HG03571 (cell line): Measurements from ENCODE around the gene ATMIN.

Experiments used
- ATAC-seq: cut with Tn5 transposase; IDR thresholded peaks from one replicate; pipeline ENCODE4 v1.9.1; 2021; ENCODE audit not compliant: unreplicated experiment

Gene ATMIN, protein sequence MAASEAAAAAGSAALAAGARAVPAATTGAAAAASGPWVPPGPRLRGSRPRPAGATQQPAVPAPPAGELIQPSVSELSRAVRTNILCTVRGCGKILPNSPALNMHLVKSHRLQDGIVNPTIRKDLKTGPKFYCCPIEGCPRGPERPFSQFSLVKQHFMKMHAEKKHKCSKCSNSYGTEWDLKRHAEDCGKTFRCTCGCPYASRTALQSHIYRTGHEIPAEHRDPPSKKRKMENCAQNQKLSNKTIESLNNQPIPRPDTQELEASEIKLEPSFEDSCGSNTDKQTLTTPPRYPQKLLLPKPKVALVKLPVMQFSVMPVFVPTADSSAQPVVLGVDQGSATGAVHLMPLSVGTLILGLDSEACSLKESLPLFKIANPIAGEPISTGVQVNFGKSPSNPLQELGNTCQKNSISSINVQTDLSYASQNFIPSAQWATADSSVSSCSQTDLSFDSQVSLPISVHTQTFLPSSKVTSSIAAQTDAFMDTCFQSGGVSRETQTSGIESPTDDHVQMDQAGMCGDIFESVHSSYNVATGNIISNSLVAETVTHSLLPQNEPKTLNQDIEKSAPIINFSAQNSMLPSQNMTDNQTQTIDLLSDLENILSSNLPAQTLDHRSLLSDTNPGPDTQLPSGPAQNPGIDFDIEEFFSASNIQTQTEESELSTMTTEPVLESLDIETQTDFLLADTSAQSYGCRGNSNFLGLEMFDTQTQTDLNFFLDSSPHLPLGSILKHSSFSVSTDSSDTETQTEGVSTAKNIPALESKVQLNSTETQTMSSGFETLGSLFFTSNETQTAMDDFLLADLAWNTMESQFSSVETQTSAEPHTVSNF

DNA sequence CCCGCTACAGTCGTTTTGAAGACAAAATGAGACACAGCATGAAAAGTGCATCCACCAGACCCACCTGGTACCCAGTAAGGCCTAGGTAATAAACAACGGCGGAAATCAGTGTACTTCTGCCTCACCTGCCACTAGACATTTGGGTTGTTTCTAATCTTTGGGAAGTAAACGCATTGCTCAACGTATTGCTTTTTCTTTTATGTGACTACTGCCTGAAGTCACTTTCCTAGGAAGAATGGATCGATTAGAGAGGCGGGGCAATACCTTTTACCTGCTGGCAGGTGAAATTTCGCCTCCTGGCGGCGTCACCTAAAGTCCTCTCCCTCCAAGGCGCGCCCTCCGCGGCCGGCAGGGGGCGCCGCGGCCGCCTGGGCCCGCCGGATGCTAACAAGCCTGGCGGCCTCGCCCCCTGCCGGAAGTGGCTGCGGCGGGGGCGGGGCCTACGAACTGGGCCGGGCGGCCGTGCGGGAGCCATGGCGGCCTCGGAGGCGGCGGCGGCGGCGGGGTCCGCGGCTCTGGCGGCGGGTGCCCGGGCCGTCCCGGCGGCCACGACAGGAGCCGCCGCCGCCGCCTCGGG is at the start of gene ATMIN:
Gene ATMIN, plus strand, starts transcription at position 445 of the 577 bp plus-strand sequence. Its CDS starts 29 bp downstream, at position 474.
- ATAC-seq: peak; percentile 90

DNA sequence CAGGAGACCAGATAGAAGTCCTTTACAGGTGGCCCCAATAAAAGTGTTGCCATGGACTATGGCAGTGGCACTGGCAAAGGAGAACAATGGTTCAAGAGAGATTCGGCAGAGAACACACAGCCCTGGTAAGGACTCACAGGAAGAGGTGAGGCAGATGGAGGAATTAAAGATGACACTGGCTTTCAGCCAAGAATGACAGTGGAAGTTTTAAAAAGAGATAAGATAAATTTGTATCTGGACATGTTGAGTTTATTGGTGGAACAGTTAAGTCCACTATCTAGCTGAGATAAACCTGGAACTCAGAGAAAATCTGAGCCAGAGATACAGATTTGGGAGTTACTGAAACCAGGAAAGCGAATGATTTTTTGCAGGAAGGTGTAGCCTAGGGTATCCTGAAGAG is 49.1 kb upstream of the ATMIN start:
- no peak for ATAC-seq

DNA sequence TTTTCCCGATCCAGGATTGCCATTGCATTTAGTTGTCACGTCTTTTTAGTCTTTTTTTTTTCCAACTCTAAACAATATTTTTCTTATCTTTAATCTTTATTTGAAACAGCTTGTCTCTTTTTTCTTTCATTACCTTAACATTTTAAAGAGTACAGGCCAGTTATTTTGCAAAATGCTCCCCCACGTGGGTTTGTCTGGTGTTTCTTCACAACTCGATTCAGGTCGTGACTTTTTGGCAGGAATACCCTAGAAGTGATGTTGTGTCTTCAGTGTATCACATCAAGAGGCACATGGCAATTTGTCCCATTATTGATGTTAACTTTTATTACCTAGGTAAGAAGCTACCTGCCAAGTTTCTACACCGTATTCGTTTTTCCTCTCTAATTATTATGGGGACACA is 46.9 kb upstream of the ATMIN start:
- ATAC-seq: no peak

DNA sequence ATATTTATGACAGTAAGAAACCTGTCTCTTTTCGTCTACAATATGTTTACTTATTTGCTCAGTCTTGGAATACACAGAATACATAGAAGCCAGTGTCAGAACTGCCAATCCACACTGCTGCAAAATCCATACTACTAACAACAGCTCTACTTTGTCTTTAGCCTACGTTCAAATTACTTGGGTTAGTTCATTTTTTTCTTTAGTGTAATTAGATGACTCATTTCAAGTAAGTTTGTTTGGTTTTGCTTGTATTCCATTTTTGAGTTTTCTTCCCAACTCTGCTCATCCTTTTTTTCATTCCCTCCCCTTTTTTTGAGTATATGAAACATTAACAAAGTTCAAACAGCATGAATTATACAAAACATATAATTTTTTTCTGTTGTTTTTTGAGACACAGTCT is 45.8 kb upstream of the ATMIN start:
- no peak for ATAC-seq

DNA sequence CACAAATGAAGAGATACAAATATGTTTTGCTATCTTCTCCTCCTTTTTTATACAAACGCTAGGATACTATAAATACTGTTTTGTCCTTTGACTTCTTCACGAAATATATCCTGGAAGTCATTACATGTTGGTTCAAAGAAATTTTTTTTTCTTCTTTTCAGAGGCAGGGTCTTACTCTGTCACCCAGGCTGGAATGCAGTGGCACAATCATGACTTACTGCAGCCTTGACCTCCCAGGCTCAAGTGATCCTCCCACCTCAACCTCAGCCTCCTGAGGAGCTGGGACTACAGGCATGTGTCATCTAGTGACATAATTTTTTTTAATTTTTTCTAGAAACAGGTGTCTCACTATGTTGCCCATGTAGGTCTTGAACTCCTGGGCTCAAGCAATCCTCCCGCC is 45.1 kb upstream of the ATMIN start:
- ATAC-seq: no peak

DNA sequence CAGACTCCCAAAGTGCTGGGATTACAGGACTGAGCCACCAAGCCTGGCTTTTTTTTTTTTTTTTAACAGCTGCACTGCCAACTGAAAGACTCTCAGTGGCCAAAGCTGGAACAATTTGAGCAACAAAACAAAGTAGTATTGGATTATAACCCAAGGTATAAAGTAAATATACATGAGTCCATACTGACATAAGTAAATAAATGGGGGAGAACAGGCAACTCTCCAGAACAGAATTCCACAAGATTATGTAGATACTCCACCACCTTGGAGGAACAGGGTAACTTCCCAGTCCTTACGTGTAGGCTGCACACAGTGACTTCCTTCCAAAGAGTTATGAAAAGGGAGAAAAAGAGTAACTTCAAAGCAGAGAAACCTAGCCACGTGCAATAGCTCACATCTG is 44.7 kb upstream of the ATMIN start:
- no peak for ATAC-seq

DNA sequence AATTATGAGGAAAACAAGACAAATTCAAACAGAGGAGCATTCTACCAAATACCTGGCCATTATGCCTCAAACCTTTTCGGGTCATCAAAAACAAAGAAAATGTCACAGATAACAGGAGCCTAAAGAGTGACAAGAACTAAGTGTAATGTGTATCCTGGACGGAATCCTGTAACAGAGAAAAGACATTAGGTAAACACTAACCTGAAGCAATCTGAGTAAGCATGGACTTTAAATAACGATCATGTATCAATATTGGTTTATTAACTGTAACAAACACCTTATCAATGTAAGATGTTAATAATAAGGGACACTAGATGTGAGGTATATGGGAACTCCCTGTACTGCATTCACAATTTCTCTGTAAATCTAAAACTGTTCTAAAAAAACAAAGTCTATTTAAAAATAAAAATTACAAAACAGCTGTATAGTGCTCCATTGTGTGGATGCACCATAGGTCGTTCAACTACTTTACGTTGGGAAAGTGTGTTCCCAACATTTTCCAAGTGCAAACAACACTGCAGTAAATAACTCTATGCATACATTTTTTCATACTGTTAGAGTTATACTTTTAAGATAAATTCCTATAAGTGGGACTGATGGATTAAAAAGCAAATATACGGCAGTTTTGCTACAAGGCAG is 43.7 kb upstream of the ATMIN start:
- ATAC-seq: no peak

DNA sequence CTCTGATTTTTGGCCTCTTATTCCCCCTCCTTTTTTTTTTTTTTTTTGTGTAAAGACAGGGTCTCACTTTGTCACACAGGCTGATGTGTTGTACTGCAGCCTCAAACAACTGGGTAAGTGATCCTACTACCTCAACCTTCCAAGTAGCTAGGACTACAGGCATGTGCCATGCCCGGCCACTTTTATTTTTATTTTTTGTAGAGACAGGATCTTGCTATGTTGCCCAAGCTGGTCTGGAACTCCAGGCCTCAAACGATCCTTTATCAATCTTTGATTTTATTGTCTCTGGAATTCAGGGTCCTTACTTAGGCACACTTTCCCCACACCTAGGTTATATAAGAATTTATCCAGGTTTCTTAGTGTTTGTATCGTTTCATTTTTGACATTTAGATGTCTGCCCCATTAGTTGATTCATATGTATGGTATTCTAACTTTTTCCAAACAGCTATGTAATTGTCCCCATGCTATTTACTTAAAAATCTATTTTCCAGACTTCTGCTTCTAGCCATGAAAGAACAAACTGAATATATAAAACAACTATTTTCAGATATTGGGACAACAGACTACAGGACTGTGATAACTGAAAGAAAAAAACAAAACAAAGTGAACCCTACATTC is 42.9 kb upstream of the ATMIN start:
- no peak for ATAC-seq

DNA sequence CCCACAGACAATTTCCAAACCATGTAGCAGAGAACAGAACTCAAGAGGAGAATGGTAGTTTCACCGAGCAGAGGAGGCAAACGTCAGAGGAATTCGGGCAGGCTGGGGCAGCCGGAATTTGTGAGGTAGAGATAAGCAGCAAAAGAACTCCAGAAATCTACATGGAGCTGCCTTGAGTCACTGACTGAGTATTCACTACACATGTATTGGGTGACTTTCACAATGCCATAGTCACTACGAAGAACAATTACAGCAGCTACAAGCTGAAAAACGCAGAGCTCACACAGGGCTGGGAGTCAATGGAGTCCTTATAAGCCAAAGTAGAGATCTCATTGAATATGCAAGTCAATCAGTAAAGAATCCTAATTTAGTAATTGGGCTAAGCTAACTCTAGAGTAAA is 42.3 kb upstream of the ATMIN start:
- no peak for ATAC-seq

DNA sequence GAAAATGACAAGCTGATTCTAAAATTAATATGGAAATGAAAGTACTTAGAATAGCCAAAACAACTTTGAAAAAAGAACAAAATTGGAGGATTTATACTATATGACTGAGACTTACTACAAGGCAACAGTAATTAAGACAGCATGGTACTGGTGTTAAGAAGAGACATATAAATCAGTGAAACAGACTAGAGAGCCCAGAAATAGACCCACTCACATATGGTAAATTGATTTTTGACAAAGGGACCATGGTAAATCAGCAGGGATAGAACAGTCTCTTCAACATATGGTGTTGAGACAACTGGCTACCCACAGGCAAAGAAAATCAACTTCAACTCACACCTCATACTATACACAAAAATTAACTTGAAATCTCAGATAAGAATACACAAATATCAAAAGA is 41.8 kb upstream of the ATMIN start:
- ATAC-seq: no peak

DNA sequence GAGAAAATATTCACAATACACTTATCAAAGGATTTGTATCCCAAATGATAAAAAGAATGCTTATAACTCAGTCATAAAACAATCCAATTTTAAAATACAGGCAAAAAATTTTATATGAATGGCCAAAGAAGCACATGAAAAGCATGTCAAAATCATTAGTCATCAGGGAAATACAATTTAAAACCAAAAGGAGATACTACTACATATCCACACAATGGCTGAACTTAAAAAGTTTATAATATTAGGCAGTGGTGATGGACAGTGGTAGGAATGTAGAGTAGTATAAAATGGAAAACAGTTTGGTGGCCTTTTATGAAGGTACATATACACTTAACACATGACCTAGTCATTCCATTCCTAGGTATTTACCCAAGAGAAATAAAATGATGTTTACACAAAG is 41.2 kb upstream of the ATMIN start:
- no peak for ATAC-seq

DNA sequence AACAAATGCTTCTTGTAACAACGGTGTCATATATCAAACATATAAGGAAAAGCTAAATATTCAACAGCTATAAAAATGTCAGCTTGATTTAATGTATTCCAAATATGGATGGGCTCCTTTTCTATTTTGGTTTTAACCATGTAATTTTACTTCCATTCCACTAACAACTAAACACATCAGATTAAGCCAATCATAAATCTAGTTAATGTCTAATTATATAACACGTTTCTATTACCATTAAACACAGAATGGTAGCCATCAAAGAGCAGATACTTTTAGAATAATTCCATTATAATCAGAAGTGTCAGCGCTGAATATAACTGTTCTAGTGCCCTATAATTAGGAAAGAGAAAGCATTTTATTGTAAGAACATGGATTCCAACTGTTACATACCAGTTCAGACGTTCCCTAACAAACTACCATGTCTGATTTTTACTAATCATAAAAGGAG is 38.9 kb upstream of the ATMIN start:
- peak; percentile 14 for ATAC-seq

DNA sequence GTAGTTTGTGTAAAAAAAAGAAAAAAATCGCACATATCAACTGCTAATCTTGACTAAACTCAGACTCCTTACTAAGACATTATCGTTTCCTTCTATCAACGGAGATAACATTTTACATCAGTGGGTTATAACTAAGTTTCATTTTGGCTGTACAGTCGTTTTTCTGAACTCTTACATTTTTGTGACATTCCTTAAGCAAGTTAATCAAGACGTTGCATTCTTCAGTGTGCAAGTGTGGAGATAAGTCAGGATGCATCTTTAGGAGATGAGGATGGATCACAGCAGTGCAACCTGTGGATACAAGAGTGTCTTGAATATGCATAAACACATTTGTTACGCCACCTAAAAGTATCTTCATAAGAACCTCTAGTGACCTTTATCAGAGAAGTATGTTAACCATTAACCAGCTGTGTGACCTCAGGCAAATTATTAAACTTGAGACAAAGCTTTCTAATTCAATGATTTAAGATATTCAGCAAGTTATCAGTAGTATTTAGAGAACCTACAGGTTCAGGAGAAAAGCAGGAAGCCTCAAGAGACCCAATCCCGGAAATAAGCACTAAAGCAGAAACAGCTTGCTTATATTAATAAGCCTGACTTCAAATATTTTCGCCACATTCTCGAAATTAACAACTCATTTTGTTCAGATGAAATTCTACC is 38.4 kb upstream of the ATMIN start:
- peak; percentile 75 for ATAC-seq

DNA sequence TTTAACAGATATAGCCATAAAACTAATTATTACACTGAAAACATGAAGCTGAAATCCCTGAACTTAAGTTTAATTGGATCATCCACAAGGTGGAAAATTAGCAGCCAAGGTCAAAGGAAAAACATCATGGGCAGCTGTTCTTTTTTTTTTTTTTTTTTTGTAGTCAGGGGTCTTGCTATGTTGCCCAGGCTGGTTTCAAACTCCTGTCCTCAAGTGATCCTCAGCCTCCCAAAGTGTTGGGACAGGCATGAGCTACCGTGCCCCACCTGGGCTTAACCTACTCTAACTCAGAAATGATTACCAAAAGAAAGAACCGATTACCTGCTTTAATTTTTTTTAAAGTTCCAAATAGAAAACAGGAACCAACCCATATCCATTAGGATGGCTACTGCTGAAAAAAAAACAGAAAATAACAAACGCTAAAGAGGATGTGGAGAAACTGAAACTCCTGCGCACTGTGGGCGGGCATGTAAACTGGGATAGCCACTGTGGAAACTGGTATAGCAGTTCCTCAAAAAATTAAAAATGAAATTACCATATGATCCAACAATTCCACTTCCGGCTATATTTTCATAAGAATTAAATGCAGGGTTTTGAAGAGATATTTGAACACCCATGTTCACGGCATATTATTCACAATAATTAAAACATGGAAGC is 37.5 kb upstream of the ATMIN start:
- no peak for ATAC-seq

DNA sequence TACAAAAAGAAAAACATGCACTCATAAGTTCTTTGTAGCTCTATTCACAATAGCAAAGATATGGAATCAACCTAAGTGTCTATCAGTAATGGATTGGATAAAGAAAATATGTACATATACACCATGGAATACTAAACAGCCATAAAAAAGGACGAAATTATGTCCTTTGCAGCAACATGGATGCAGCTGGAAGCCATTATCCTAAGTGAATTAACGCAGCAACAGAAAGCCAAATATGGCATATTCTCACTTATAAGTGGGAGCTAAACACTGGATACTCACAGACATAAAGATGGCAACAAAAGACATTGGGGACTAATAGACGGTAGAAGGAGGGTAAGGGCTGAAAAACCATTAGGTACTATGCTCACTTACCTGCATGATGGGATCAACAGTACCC is 34.8 kb upstream of the ATMIN start:
- no peak for ATAC-seq

DNA sequence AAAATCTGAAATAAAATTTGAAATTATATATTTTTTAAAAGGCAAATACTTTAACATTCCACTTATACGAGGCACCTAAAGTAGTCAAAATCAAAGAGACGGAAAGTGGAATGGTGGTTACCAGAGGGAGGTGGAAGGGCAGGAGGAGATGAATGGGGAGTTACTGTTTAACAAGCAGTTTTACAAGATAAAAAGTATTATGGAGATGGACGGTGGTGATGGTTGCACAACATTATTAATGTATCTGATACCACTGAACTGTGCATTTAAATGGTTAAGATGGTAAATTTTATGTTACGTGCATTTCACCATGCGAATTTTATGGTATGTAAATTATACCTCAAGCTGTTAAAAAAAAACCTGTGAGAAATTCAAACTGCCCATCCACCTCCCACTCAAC is 34.3 kb upstream of the ATMIN start:
- ATAC-seq: no peak

DNA sequence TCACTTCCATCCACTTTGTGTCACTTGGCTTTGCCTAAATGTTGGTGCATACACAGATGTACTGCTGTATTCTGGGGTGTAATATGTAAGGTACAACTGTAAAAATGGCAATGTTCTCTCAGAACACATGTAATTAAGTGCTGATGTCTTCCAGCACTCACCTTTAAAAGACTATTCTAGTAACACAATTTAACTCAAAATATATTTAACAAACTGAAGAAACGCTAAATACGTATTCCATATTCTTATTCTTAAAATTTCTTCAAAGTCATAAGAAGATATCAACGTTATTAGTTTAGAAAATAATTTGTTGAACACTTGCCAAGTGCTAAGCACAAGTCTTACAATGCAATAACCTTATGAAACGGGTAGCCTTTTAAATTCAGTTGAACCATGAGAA is 32.6 kb upstream of the ATMIN start:
- no peak for ATAC-seq

DNA sequence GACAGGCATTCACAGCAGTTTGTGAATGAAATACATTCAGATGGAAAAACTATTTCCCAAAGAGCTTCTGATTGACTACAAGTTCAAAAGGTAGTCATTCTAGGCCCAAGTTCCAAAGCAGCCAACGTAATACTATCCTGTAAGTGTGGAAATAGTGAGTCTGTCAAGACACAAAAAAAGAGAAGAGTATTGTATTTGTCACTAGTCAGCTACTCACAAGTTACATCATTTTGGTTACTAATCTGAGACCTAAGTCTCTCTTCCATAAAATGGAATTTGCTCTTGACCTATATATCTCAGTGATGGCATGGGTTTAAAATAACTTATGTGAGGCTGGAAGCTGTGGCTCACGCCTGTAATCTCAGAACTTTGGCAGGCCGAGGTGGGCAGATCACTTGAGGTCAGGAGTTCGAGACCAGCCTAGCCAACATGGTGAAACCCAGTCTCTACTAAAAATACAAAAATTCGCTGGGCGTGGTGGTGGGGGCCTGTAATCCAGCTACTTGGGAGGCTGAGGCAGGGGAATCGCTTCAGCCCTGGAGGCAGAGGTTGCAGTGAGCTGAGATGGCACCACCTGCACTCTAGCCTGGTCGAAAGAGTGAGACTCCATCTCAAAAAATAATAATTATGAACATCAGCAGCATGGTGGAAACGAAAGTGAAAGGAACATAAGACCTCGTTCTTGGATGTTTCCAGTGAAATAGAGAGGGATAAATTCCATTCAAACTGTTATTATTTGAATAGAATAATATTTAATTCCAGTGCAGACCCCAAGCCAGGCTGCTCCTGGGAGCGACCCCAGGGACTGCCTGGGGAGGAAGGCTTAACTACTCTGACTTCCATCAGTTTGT is 31.8 kb upstream of the ATMIN start:
- ATAC-seq: no peak
